ENCODE data around the gene IGSF6.

DNA sequence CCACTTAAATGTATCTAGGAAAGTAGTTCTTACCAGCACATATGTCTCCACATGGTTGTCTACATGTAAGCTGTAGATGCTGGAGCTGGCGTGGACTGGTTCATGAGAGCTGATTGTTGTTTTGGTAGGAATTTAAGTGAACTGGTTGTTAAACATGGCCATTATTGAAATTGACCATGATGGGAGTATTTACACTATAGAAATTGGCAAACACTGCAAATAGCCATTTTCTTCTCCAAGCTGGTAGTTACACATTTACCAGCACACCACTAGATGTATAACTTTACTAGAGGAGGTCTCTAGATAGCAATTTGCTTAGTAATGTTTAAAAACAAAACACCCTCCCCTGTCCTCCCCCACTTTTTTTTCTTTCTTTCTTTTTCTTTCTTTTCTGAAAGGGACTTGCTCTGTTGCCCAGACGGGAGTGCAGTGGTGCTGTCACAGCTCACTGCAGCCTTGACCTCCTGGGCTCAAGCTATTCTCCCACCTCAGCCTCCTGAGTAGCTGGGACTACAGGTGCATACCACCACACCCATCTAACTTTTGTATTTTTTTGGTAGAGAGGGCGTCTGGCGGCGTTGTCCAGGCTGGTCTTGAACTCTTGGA lies 24.2 kb downstream of the IGSF6 start:
- TF ChIP-seq, protein P1, sequence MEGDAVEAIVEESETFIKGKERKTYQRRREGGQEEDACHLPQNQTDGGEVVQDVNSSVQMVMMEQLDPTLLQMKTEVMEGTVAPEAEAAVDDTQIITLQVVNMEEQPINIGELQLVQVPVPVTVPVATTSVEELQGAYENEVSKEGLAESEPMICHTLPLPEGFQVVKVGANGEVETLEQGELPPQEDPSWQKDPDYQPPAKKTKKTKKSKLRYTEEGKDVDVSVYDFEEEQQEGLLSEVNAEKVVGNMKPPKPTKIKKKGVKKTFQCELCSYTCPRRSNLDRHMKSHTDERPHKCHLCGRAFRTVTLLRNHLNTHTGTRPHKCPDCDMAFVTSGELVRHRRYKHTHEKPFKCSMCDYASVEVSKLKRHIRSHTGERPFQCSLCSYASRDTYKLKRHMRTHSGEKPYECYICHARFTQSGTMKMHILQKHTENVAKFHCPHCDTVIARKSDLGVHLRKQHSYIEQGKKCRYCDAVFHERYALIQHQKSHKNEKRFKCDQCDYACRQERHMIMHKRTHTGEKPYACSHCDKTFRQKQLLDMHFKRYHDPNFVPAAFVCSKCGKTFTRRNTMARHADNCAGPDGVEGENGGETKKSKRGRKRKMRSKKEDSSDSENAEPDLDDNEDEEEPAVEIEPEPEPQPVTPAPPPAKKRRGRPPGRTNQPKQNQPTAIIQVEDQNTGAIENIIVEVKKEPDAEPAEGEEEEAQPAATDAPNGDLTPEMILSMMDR (IDR thresholded peaks at IDR 0.05), result no peak
- no peak for TF ChIP-seq POLR2A (IDR thresholded peaks at IDR 0.05)

Measured in Peyer's patch (tissue), 4 donors.